Measurements from ENCODE around the gene PUM1.

PUM1 gene

DNA sequence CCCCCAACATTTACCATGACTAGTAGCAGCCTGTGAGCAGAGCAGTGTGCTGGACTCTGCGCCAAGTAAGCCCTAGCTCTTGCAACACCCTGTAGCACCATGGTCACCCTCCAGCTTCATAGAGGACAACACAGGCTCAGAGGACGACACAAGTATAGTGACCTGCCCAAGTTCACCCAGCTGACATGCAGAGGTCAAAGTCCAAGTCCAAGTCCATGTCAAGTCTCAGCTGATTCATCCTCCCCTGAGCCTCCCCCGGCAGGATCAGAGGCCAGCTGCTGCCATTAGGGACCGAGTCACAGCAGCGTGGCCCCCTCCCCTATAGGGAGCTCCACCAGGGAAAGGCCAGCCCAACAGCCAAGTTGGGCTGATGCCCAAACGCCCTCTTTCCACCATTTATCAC lies 172.8 kb downstream of the PUM1 start:
- no peak for DNase-seq (ENCODE audit: low read depth in 2 of 2)

DNA sequence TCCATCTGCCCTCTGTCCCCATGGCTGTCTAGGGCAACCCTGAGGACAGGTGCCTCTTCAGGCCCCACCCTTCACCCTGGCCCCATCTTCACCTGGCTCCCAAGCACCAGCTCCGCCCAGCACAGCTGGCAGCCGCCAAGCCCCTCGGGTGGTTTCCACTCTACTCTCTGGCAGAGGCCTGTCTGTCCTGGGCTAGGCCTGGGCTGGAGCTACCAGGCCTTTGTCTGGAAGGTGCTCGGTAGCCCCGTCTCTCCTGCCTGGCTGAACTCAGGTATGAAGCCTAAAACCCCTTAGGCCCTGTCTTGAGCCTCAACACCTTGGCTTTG lies 174.3 kb downstream of the PUM1 start:
- DNase-seq (ENCODE audit: low read depth in 2 of 2), result no peak

DNA sequence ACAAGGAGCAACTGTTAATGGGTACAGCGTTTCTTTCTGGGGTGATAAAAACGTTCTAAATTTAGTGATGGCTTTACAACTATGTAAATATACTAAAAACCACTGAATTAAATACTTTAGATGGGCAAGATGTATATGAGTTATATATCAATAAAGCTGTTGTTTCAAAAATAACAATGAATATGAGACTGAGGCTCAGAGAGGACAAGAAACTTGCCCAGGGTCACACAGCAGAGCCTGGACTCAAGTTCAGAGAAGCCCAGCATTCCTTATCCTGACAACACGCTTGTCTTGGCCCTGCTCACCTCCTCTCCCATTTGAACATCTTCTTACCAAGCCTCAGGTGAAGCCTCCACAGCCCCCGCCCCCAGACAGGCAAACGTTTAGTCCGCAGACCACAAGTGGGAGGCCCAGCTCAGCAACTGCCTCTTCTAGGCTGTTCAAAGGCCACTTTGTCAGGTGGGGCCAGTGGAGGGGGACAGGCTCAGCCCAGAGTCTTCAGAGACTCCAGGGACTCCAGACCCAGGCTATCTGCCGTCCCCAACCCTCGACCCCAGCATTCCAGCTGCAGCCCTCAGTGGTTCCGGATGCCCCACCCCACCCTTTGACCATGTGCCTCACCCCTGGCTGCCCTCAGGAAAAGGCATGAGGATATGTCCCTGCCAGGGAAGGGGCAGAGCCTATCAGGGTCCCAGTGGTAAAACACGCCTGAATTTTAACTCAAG lies 174.9 kb downstream of the PUM1 start:
- DNase-seq (ENCODE audit: low read depth in 2 of 2), result no peak

DNA sequence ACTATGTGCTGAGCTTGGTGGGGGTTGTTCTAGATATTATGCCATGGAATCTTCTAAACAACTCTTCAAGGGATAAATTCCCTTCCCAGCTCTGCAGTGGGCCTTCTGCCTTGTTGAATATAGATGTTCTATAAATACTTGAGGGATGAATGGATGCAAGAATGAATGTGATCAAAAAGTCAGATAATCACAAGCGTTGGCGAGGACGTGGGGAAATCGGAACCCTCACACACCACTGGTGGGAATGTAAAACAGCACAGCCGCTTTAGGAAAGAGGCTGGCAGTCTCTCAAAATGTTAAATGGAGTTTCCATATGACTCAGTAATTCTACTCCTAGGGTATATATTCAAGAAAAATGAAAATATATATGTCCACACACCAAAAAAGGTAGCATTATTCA lies 176.0 kb downstream of the PUM1 start:
- no peak for DNase-seq (ENCODE audit: low read depth in 2 of 2)

DNA sequence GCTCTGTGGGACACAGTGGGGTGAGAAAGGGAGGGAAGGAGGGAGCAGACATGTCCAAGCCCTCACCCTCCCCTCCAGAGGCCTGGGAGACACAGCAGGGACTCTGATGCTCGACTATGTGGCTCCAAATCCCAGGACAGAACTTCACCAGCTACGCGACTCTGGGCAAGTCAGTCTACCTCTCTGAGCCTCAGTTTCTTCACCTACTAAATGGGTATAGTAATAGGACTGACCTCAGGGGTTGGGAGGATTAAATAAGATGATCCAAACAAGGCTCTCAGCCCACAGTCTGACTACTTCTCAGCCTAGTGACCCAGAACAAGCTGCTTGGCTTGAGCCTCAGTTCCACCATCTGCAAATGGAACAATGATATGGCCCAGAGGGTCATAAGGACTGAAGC lies 176.5 kb downstream of the PUM1 start:
- DNase-seq (ENCODE audit: low read depth in 2 of 2), result no peak

DNA sequence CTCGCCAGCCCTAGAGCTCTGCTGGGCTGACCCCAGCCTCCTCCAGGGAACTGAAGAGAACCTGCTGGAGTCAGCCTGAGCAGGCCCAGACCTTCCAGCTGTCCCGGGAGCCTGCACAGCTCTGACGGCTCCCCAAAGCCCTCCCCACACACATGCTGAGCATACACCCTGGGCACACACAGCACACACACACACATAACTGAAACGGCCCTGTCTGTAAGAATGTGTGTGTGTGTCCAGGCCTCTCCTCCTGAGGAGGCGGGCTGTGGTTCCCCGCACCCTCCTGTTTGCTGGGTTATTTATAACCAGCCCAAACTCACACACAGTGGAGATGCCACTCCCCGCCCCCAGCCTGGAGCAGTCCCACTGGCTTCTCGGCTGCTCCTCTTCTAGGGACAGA lies 177.1 kb downstream of the PUM1 start:
- no peak for DNase-seq (ENCODE audit: low read depth in 2 of 2)

DNA sequence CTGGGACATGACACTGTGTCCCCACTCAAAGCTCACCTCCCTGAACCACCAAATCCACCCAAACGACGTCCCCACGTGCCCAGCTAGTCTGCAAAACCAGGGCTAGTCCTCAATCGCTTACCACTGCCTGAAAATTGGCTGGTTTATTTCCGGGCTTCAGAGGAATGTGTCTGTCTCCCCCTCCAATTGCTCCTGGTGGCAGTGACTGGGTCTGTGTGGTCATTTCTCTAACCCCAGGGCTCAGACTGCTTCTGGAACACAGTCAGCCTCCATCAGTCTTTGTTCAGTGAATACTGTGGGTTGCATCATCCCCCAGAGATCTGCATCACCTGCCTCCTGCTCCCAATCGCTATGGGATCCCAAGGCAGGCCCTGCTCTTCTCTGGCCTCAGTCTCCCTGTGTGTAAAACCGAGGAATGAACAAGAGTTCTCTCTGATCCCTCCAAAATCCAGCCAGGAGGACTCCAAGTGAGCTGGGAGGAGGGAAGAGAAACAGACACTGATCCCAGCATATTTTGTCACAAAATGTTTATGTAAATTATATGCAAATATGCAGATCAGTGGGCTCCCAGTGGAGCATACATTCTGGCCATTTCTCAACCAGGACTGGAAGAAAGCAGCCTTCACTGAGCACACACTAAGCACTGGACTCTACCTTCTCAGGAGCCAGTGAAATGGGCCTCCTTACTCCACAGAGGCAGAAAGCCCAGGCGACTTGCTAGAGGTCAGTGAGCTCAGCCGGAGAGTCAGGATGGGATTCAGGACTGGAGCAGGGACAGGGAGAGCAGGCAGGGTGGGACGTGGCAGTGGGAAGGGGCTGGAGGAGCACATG lies 177.8 kb downstream of the PUM1 start:
- DNase-seq (ENCODE audit: low read depth in 2 of 2), result no peak

DNA sequence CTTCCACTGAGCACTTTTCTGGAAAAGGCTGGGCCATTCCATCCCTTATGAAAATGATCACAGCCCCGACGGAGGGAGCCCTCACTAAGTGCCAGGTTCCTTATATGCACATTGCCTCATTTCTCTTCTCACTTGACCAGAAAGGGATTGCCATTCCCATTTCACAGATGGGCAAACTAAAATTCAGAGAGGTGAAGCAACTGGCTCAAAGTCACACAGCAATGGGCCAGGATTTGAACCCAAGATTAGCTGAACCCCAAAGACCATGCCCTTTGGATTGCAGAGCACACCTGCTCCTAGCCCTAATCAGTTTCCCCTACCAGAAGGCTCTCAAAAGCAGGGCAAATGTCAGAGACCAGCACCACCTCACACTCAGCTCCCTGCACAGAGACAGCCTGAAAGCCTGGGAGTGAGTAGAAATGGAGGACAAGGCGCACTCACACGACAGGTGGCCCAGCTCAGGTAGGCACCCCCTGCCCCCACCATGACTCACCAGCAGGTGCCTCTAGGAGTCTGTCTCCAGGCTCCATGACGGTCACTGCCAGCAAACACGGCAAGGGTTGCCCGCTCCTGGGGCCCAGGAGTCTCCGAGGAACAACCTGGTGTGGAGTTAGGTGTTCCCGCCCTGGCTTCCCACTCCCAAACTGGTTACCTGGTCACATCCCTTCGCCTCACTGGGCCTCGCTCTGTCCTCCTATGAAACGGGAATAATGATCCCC lies 178.6 kb downstream of the PUM1 start:
- no peak for DNase-seq (ENCODE audit: low read depth in 2 of 2)

DNA sequence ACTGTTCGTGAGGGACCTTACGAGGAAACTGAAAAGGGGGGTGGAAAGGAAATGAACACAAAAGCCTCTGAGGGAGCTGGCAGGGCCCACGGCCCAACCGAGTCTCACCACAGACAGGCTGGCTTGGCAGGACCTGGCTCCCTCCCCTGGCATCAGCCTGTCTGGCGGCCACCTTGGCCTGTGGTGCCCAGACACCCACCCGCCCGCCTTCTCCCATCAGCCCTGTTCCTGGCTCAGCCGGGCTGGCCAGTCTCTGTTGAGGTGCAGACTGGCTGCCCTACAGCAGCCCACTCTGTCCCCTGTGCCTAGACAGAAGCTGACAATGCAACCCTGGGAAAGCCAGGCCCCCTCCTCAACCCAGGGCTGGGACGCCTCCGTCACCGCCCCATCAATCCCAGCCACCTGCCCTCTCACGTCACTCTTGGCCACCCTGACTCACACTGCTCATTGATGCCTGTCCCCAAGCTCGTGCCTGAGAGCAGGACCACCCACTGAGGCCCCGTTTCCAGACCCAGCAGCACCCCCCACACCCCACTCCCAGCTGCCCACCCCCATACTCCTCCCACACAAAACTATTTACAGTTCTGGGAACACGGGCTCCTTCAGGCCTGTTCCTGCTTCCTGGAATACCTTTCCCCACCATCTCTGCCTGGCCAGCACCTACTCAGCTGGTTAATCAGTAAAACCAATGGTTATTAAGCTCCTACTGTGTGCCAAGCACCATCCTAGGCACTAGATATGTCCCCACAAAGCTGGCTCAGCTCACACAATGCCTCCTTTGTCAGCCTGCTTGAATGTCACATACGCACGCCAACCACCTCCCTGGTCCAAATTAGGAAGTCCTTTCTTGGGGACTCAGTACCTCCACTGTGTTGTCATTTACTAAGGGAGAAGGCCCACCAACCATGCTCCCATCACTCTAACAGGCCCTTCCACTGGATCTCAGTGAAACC lies 179.7 kb downstream of the PUM1 start:
- DNase-seq (ENCODE audit: low read depth in 2 of 2), result no peak

DNA sequence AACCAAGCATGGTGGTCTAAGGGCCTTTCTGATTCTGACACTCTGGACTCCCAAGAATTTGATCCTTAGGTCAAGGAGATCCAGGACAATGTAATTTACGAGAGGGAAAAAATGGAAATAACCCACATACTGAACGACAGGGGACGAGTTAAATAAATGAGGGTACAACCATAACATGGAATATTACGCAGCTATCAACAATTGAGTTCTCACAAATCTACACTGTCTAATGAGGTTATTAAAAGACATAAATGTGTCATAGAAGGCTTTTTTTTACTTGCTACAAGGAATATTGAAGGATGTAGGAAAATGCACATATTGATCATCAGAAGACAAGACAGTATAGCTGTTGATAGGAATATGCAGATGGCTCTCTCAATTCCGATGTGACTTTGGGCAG lies 180.8 kb downstream of the PUM1 start:
- no peak for DNase-seq (ENCODE audit: low read depth in 2 of 2)

DNA sequence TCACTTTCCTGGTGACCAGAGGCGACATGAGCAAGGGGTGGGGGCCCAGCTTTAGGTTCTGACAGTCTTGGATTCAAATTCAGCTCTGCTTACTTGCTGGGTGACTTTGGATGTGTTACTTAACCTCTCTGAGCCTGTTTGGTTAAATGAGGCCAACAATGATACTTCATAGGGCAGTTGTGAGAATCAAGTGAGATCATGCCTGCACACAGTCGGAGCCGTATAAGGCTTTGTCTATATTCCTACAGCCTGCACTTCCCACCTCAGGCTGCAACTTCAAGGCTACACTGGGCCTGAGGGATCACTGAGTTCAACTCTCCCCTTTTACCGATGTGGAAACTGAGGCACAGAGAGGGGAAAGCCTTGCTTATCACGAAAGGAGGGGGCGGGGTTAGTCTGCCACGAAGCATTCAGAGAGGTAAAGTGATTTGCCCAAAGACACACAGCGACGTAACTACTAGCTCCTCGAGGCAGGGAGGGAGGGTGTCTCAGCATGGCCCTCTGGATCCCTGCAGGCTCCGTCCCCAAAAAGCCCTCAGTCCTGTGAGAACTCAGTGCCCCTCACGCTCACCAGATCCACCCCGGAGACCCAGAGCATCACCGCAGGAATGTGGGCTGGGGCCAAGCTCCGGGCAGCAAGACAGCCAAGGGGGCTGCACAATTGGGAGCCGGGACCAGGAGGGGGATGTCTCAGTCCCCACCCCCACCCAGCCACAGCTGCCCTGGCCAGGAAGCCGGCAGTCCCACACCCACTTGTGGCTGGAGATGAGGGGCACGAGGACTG lies 181.9 kb downstream of the PUM1 start:
- DNase-seq (ENCODE audit: low read depth in 2 of 2), result no peak

DNA sequence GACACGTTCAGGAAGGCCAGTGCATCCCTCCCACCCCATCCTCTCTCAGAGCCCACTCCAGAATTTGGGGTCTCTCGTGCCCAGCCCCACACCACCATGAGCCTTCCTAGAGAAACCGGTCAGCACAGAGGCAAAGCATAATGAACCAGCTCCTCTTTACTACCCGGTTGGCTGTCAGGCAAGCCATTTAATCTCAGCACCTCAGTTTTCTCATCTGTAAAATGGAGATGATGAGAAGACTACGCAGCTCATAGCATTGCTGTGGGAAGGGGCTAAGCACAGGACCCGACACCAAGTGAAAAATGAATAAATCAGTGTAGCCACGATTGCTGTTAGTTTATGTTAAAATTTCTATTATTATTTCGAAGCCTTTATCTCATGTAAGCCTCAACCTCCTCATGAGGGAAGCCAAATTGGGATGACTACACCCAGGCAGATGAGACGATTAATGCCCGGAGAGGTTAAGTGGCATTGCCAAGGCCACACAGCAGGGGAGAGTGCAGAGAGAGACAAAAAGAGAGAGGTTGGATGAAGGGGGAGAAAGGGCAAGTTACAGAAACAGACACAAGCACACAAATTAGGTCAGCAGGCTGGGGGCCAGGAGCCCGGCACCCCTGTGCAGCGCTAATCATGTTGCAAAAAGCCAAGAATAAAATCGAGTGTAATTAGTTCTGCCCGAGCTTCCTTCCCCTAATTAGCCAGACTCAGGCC lies 182.7 kb downstream of the PUM1 start:
- DNase-seq (ENCODE audit: low read depth in 2 of 2), result no peak

Measured in stimulated activated CD8-positive, alpha-beta memory T cell treated with anti-CD3 and anti-CD28 coated beads, Interleukin-7, amount 100 ng/mL, for 4 hours (primary cell).